GM19099 (cell line): ENCODE results near the gene ZNF521.

Experiments
- POLR2A ChIP-seq: IDR thresholded peaks from 3 replicates; pipeline ENCODE4 v1.6.1; 2011; ENCODE audit warnings: low read depth; ENCODE audit not compliant: insufficient read length; ENCODE audit errors: extremely low read depth

The ZNF521 gene

GRCh38 chr18:25233528-25234321 lies 118.2 kb downstream of the ZNF521 start:
- TF ChIP-seq POLR2A: no peak

GRCh38 chr18:25231327-25231691 lies 120.7 kb downstream of the ZNF521 start:
- no peak for TF ChIP-seq POLR2A

GRCh38 chr18:25230658-25231326 lies 121.2 kb downstream of the ZNF521 start:
- no peak for TF ChIP-seq POLR2A

GRCh38 chr18:25229920-25230319 lies 122.0 kb downstream of the ZNF521 start:
- TF ChIP-seq POLR2A: no peak

- no peak for TF ChIP-seq POLR2A
These were observed 122.9 kb downstream of the ZNF521 start for GRCh38 chr18:25229081-25229480.

- no peak for TF ChIP-seq POLR2A
These were observed 123.6 kb downstream of the ZNF521 start for GRCh38 chr18:25228410-25228809.

- TF ChIP-seq POLR2A: no peak
These were observed 126.8 kb downstream of the ZNF521 start for GRCh38 chr18:25225151-25225550.

- TF ChIP-seq POLR2A: no peak
These were observed 127.8 kb downstream of the ZNF521 start for GRCh38 chr18:25223899-25224886.

GRCh38 chr18:25223211-25223610 lies 128.8 kb downstream of the ZNF521 start:
- no peak for TF ChIP-seq POLR2A

- no peak for TF ChIP-seq POLR2A
These were observed 129.3 kb downstream of the ZNF521 start for GRCh38 chr18:25222648-25223047.

GRCh38 chr18:25210622-25211021 lies 141.3 kb downstream of the ZNF521 start:
- no peak for TF ChIP-seq POLR2A

- no peak for TF ChIP-seq POLR2A
These were observed 159.9 kb downstream of the ZNF521 start for GRCh38 chr18:25192065-25192464.

- TF ChIP-seq POLR2A: no peak
These were observed 161.5 kb downstream of the ZNF521 start for GRCh38 chr18:25190472-25190871.

GRCh38 chr18:25189391-25190185 lies 162.4 kb downstream of the ZNF521 start:
- no peak for TF ChIP-seq POLR2A
